ENCODE results near the gene CHD6.

DNA sequence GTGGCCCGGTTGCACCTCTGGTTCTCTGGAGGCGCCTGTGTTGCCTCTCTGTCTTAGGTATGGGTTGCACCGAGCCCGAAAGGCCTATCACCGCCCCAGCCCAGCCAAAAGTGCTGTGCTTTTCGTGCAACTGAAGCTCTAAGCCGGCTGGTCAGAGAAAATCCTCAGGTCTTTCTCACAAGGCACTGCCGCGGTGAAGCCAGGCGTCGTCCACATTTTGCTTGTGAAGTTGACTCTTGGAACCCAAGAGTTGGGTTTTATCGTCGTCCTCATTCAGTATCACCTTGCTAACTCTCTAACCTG lies 250.8 kb downstream of the CHD6 start:
- TF ChIP-seq POLR2AphosphoS5 (IDR thresholded peaks at IDR 0.05; ENCODE audit: low read depth, low read length) (no peak), TAF1 (IDR thresholded peaks at IDR 0.05; ENCODE audit: borderline replicate concordance, low read depth, low read length) (no peak), POLR2A (IDR thresholded peaks at IDR 0.05; ENCODE audit: low read depth, low read length) (no peak)

All from GM12892 (cell line).